HepG2 (cell line): ENCODE measurements around the gene ADARB1.
"Not testable (repeated sequence)": the region's sequence is repeated elsewhere in the genome, so short reads cannot be mapped to it uniquely, and the experiment has no call there.

ENCODE experiments used
- NCOA1 ChIP-seq: sonication (generic); formaldehyde crosslinking; IDR thresholded peaks from 2 replicates; pipeline ENCODE4 v1.9.0; 2021; ENCODE audit warnings: missing genetic modification reagents
- NR1H2 ChIP-seq: sonication (generic); formaldehyde crosslinking; IDR thresholded peaks from 2 replicates; pipeline ENCODE4 v1.8.1; 2022; ENCODE audit warnings: low read depth, missing genetic modification reagents, borderline replicate concordance

DNA sequence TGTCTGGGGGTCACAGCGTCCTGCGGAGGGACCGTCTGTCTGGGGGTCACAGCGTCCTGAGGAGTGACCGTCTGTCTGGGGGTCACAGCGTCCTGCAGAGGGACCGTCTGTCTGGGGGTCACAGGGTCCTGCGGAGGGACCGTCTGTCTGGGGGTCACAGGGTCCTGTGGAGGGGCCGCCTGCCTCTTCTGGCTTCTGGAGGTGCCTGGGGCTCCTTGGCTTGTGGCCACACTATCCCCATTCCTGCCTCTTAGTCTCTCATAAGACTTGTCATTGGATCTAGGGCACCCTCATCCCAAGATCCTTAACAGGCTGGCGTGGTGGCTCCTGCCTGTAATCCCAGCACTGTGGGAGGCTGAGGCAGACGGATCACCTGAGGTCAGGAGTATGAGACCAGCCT, 45.7 kb upstream of the ADARB1 start:
- not testable (repeated sequence) for TF ChIP-seq NR1H2, NCOA1 (CRISPR knock-in tag)
